Endothelial cell of umbilical vein (primary cell): ENCODE data around the gene ETV7. TPM values are rescaled to one million over a fixed set of nuclear protein-coding genes. Genes with fewer than 3 reads are reported as not detected.

Source experiments
- BruUV-seq: library from RNA; stranded (reverse); fragments of 400-500 nt; replicated peaks from 2 replicates; lab custom pipeline; 2021; lab: Mats Ljungman, UMichigan
- CTCF ChIA-PET: fragments of 300-600, 350-600 bp; sonication (Branson Sonifier 250); formaldehyde crosslinking; loops from one replicate; lab custom pipeline; 2021; ENCODE audit warnings: antibody characterized with exemption, inconsistent platforms; lab: Charles Lee
- POLR2A ChIA-PET: fragments of 300-600, 350-600 bp; sonication (Branson Sonifier 250); formaldehyde crosslinking; loops from one replicate; lab custom pipeline; 2021; ENCODE audit warnings: antibody characterized with exemption, inconsistent platforms; lab: Charles Lee
- DNase-seq: peaks from one replicate; pipeline ENCODE4 v3.0.0-alpha.2; 2011; ENCODE audit warnings: low read depth, low spot score
- FAIRE-seq: peaks from 2 replicates; lab custom pipeline; 2011; peaks lifted over from hg19 to GRCh38; lab: Jason Lieb, UNC
- H2AFZ ChIP-seq: 2 replicates; pipeline ENCODE4 v1.6.0; 2012; ENCODE audit warnings: low read depth, low read length, control low read depth, inconsistent platforms
- H3K27ac ChIP-seq: 2 replicates; pipeline ENCODE4 v1.5.1; 2011; ENCODE audit warnings: low read depth, mild to moderate bottlenecking, control low read depth, low read length, moderate library complexity; ENCODE audit not compliant: insufficient read depth
- H3K27me3 ChIP-seq, 2 experiments: 2 replicates each; pipeline versions ENCODE4 v1.6.0 to v1.6.1; 2011; ENCODE audit warnings: low read length in 2 of 2, mixed read lengths in 1 of 2; ENCODE audit not compliant: control insufficient read depth in 2 of 2, insufficient read depth in 2 of 2
- H3K36me3 ChIP-seq, 2 experiments: 2 replicates in 1 of 2; 3 replicates in 1 of 2; pipeline ENCODE4 v1.5.1; 2011; ENCODE audit warnings: low read length in 2 of 2, mild to moderate bottlenecking in 1 of 2, moderate library complexity in 1 of 2; ENCODE audit not compliant: control insufficient read depth in 2 of 2, insufficient read depth in 2 of 2; ENCODE audit errors: extremely low read depth in 1 of 2
- H3K4me1 ChIP-seq: 3 replicates; pipeline ENCODE4 v1.5.1; 2011; ENCODE audit warnings: mild to moderate bottlenecking, low read length; ENCODE audit not compliant: control insufficient read depth, insufficient read depth; ENCODE audit errors: extremely low read depth
- H3K4me2 ChIP-seq: 2 replicates; pipeline ENCODE4 v1.6.1; 2011; ENCODE audit warnings: low read length, control low read depth, mixed read lengths; ENCODE audit not compliant: insufficient read depth
- H3K4me3 ChIP-seq, 3 experiments: fragments of 200-600 bp in 1 of 3; sonication (generic), shearing (Covaris generic) in 1 of 3; replicated peaks in 1 of 3; 2 replicates each; pipeline ENCODE4 v1.5.1; 2011 to 2016; ENCODE audit warnings: control low read depth in 3 of 3, low read length in 3 of 3, mild to moderate bottlenecking in 2 of 3, inconsistent platforms in 1 of 3, low read depth in 1 of 3, moderate library complexity in 1 of 3; ENCODE audit not compliant: insufficient read depth in 1 of 3
- H3K79me2 ChIP-seq: 2 replicates; pipeline ENCODE4 v1.6.0; 2012; ENCODE audit warnings: low read length, inconsistent platforms; ENCODE audit not compliant: control insufficient read depth, insufficient read depth
- H3K9ac ChIP-seq: replicated peaks from 2 replicates; pipeline ENCODE3; 2011; ENCODE audit warnings: low read length, control low read depth; ENCODE audit not compliant: insufficient read depth; ENCODE audit errors: extremely low read depth
- H3K9me1 ChIP-seq: replicated peaks from 3 replicates; pipeline ENCODE4 v1.6.0; 2011; ENCODE audit warnings: mild to moderate bottlenecking, low read length; ENCODE audit not compliant: control insufficient read depth, insufficient read depth; ENCODE audit errors: extremely low read depth
- H3K9me3 ChIP-seq: replicated peaks from 2 replicates; pipeline ENCODE4 v1.5.1; 2012; ENCODE audit warnings: low read length, inconsistent platforms; ENCODE audit not compliant: control insufficient read depth, insufficient read depth
- H4K20me1 ChIP-seq: replicated peaks from 2 replicates; pipeline ENCODE3; 2011; ENCODE audit warnings: mild to moderate bottlenecking, low read length; ENCODE audit not compliant: control insufficient read depth, insufficient read depth; ENCODE audit errors: extremely low read depth
- CTCF ChIP-seq, 2 donors: IDR thresholded peaks; 1 replicate in 1 of 2; 2 replicates in 1 of 2; pipeline ENCODE4 v1.5.1; 2011; ENCODE audit warnings: low read length in 2 of 2, mild to moderate bottlenecking in 2 of 2, moderate library complexity in 2 of 2, control low read depth in 1 of 2, inconsistent platforms in 1 of 2, low read depth in 1 of 2; ENCODE audit not compliant: insufficient read depth in 1 of 2; ENCODE audit errors: extremely low read depth in 1 of 2
- EZH2 ChIP-seq: IDR thresholded peaks from 2 replicates; pipeline ENCODE4 v1.6.1; 2012; ENCODE audit warnings: borderline replicate concordance, low read depth, mild to moderate bottlenecking, moderate library complexity, low read length, inconsistent platforms; ENCODE audit not compliant: severe bottlenecking
- FOS ChIP-seq: IDR thresholded peaks from 2 replicates; pipeline ENCODE4 v1.6.1; 2011; ENCODE audit warnings: mild to moderate bottlenecking, low read length, moderate library complexity, borderline replicate concordance; ENCODE audit not compliant: insufficient read depth
- GATA2 ChIP-seq: IDR thresholded peaks from 2 replicates; pipeline ENCODE4 v1.7.0; 2011; ENCODE audit warnings: low read depth, mild to moderate bottlenecking, moderate library complexity, mixed read lengths, low read length; ENCODE audit not compliant: insufficient read length, insufficient read depth
- JUN ChIP-seq: IDR thresholded peaks from 2 replicates; pipeline ENCODE4 v1.6.1; 2011; ENCODE audit warnings: borderline replicate concordance, low read depth; ENCODE audit not compliant: insufficient read length, insufficient read depth
- MAX ChIP-seq: IDR thresholded peaks from 2 replicates; pipeline ENCODE4 v1.6.1; 2011; ENCODE audit not compliant: insufficient read depth, insufficient read length
- MYC ChIP-seq: IDR thresholded peaks from one replicate; pipeline ENCODE4 v1.6.1; 2011; ENCODE audit warnings: mild to moderate bottlenecking, low read depth, low read length
- POLR2A ChIP-seq: IDR thresholded peaks from 2 replicates; pipeline ENCODE4 v1.6.1; 2012; ENCODE audit warnings: low read depth, mild to moderate bottlenecking, control low read depth, low read length
- POLR2AphosphoS5 ChIP-seq: IDR thresholded peaks from 2 replicates; pipeline ENCODE4 v1.6.1; 2012; ENCODE audit warnings: low read depth, mild to moderate bottlenecking, control low read depth, low read length, moderate library complexity; ENCODE audit not compliant: insufficient read depth
- dilution Hi-C: fragments of 300-500 bp; cut with MboI; formaldehyde crosslinking; loops from one replicate; pipeline ENCODE4 v1.15.0; 2019; ENCODE audit warnings: low sequenced_read_pairs; ENCODE audit not compliant: extremely low pct_ligation_motif_present
- intact Hi-C: fragments of 100-400 bp; cut with micrococcal nuclease; formaldehyde crosslinking; loops from one replicate; pipeline ENCODE4 v1.10.0; 2022
- polyA plus RNA-seq, 4 experiments: library from polyadenylated mRNA; depleted of rRNA in 3 of 4; stranded (reverse) in 3 of 4; unstranded in 1 of 4; fragments of >200 nt; gene quantifications; 2 replicates each; pipeline versions ENCODE4 v1.2.1 to v1.2.3, GENCODE V29; 2011 to 2012; ENCODE audit warnings: missing spikeins in 1 of 4
- total RNA-seq: library from RNA; stranded (reverse); gene quantifications from 2 replicates; pipeline ENCODE4 v1.2.3, GENCODE V29; 2021

ETV7 gene
- total and polyA plus RNA-seq, 2 donors (not counting 3 experiments of a cell fraction or from before 2014, with no cell fraction given) = 0.23 to 0.58 TPM

- Histone ChIP-seq H3K27me3 (peaks cover 15 to 16% of the 10 kb centered on the region in 2 experiments), H3K9me3 (no peaks in the 10 kb centered on the region), H3K36me3 (no peaks in the 10 kb centered on the region), H4K20me1 (no peaks in the 10 kb centered on the region), H3K4me3 (no peak overlapping the region), H2AFZ (no peak overlapping the region), H3K4me1 (no peaks in the 10 kb centered on the region), H3K4me2 (no peak overlapping the region), H3K27ac (no peak overlapping the region), H3K79me2 (no peaks in the 10 kb centered on the region), H3K9ac (no peak overlapping the region), H3K9me1 (no peaks in the 10 kb centered on the region)
- dilution Hi-C loops = no loop called here
- BruUV-seq = no TSS peak
- intact Hi-C loops = no loop called here
- FAIRE-seq = no peak
- TF ChIP-seq MAX (no peak), POLR2AphosphoS5 (no peak), EZH2 (no peak)
- no peak for DNase-seq
- ChIA-PET CTCF (interaction anchor here (0.6 to 3.4 kb wide), 5 partner anchors 10 to 48 kb away, joined by 3 to 27 read pairs (median 7); no protein-coding TSS in a partner anchor), POLR2A (interaction anchor here (0.6 kb wide), 1 partner anchor 440 kb away, joined by 3 read pairs; no protein-coding TSS in a partner anchor)
Observed at GRCh38 chr6:36319821-36320220, 67.6 kb downstream of the ETV7 start.

GRCh38 chr6:36319436-36319762, 68.1 kb downstream of the ETV7 start:
- Histone ChIP-seq H3K4me3 (no peak overlapping the region), H3K4me1 (no peaks in the 10 kb centered on the region), H2AFZ (no peak overlapping the region), H3K27me3 (peaks cover 17% of the 10 kb centered on the region in 2 experiments), H3K27ac (no peak overlapping the region), H3K4me2 (no peak overlapping the region), H3K9me3 (no peaks in the 10 kb centered on the region), H3K9ac (no peak overlapping the region), H3K79me2 (no peaks in the 10 kb centered on the region), H3K36me3 (no peaks in the 10 kb centered on the region), H4K20me1 (no peaks in the 10 kb centered on the region), H3K9me1 (no peaks in the 10 kb centered on the region)
- TF ChIP-seq CTCF (IDR thresholded peaks at IDR 0.05; ENCODE audit: extremely low read depth in 1 of 2, insufficient read depth in 1 of 2, low read depth in 1 of 2, low read length in 2 of 2) (no peak), POLR2AphosphoS5 (no peak), JUN (no peak), EZH2 (no peak), GATA2 (no peak), POLR2A (no peak), MYC (no peak), MAX (no peak), FOS (no peak)
- no peak for DNase-seq
- ChIA-PET POLR2A (interaction anchor here (0.6 kb wide), 1 partner anchor 440 kb away, joined by 3 read pairs; no protein-coding TSS in a partner anchor), CTCF (interaction anchor here (1.0 to 3.4 kb wide), 5 partner anchors 9 to 47 kb away, joined by 3 to 27 read pairs (median 7); no protein-coding TSS in a partner anchor)
- BruUV-seq = no TSS peak
- intact Hi-C loops (no loop called here), dilution Hi-C loops (no loop called here)
- FAIRE-seq = no peak
